Hindlimb muscle (tissue), 1 donor: ENCODE results near the gene DRAXIN. TPM values are rescaled to one million over a fixed set of nuclear protein-coding genes. Genes with fewer than 3 reads are reported as not detected.

ENCODE experiments used
- DNase-seq: peaks from one replicate; pipeline ENCODE4 v3.0.0-alpha.2; 2013
- polyA plus RNA-seq: library from polyadenylated mRNA; unstranded; fragments of 120-200 nt; gene quantifications from one replicate; pipeline ENCODE4 v1.2.1, GENCODE V29; 2013; ENCODE audit not compliant: insufficient read length

Gene DRAXIN
- polyA plus RNA-seq, 1 donor = 0.26 TPM

- peak; percentile 45 for DNase-seq
Observed at GRCh38 chr1:11690397-11691301, 861 bp upstream of the DRAXIN start.

GRCh38 chr1:11691928-11692711 is 610 bp downstream of the DRAXIN start:
- no peak for DNase-seq

- no peak for DNase-seq
Observed at GRCh38 chr1:11693024-11693590, 1.6 kb downstream of the DRAXIN start.

- DNase-seq = no peak
Observed at GRCh38 chr1:11693917-11694316, 2.4 kb downstream of the DRAXIN start.

GRCh38 chr1:11695861-11696260 is 4.4 kb downstream of the DRAXIN start:
- no peak for DNase-seq

GRCh38 chr1:11697188-11697892 is 5.8 kb downstream of the DRAXIN start:
- no peak for DNase-seq

- DNase-seq = no peak
Observed at GRCh38 chr1:11697893-11698210, 6.3 kb downstream of the DRAXIN start.

- DNase-seq = no peak
Observed at GRCh38 chr1:11700601-11701467, 9.3 kb downstream of the DRAXIN start.

GRCh38 chr1:11701551-11701961 is 10.0 kb downstream of the DRAXIN start:
- no peak for DNase-seq

- no peak for DNase-seq
Observed at GRCh38 chr1:11701981-11702803, 10.7 kb downstream of the DRAXIN start.

- no peak for DNase-seq
Observed at GRCh38 chr1:11703357-11704193, 12.1 kb downstream of the DRAXIN start.

- DNase-seq = no peak
Observed at GRCh38 chr1:11704194-11704529, 12.7 kb downstream of the DRAXIN start.

GRCh38 chr1:11704691-11705475 is 13.4 kb downstream of the DRAXIN start:
- DNase-seq = no peak

- no peak for DNase-seq
Observed at GRCh38 chr1:11705596-11705995, 14.1 kb downstream of the DRAXIN start.

GRCh38 chr1:11706292-11706691 is 14.8 kb downstream of the DRAXIN start:
- no peak for DNase-seq

- no peak for DNase-seq
Observed at GRCh38 chr1:11707621-11708276, 16.2 kb downstream of the DRAXIN start.

GRCh38 chr1:11708554-11709350 is 17.2 kb downstream of the DRAXIN start:
- no peak for DNase-seq

- no peak for DNase-seq
Observed at GRCh38 chr1:11711490-11711889, 20.0 kb downstream of the DRAXIN start.
